GM12892 (cell line): ENCODE measurements around the gene NRCAM.

Source experiments
- DNase-seq: peaks from one replicate; pipeline ENCODE4 v3.0.0; 2011; ENCODE audit not compliant: insufficient read length
- FAIRE-seq: peaks from 2 replicates; lab custom pipeline; 2011; peaks lifted over from hg19 to GRCh38; lab: Jason Lieb, UNC
- POLR2A ChIP-seq: IDR thresholded peaks from 2 replicates; pipeline ENCODE4 v1.6.1; 2011; ENCODE audit warnings: low read depth, low read length, control low read depth
- POLR2AphosphoS5 ChIP-seq: IDR thresholded peaks from 2 replicates; pipeline ENCODE4 v1.6.1; 2011; ENCODE audit warnings: low read depth, low read length, control low read depth
- TAF1 ChIP-seq: IDR thresholded peaks from 2 replicates; pipeline ENCODE4 v1.6.1; 2011; ENCODE audit warnings: low read depth, mild to moderate bottlenecking, control low read depth, low read length, borderline replicate concordance

The NRCAM gene

GRCh38 chr7:108249453-108249852 lies 206.8 kb downstream of the NRCAM start:
- TF ChIP-seq POLR2AphosphoS5 (no peak), TAF1 (no peak), POLR2A (no peak)
- FAIRE-seq: no peak
- no peak for DNase-seq

GRCh38 chr7:108248821-108249220 lies 207.4 kb downstream of the NRCAM start:
- FAIRE-seq (no peak), DNase-seq (no peak)
- TF ChIP-seq POLR2AphosphoS5 (no peak), POLR2A (no peak), TAF1 (no peak)

GRCh38 chr7:108248418-108248817 lies 207.8 kb downstream of the NRCAM start:
- no peak for DNase-seq
- TF ChIP-seq POLR2A (no peak), POLR2AphosphoS5 (no peak), TAF1 (no peak)
- FAIRE-seq: no peak

GRCh38 chr7:108247614-108248013 lies 208.6 kb downstream of the NRCAM start:
- TF ChIP-seq TAF1 (no peak), POLR2AphosphoS5 (no peak), POLR2A (no peak)
- DNase-seq (no peak), FAIRE-seq (no peak)

- peak; percentile 68 for FAIRE-seq
- DNase-seq: no peak
- TF ChIP-seq POLR2AphosphoS5: no peak
- no peak for TF ChIP-seq TAF1
- no peak for TF ChIP-seq POLR2A
Measured at GRCh38 chr7:108246227-108246837, 209.9 kb downstream of the NRCAM start.

GRCh38 chr7:108245523-108246226 lies 210.6 kb downstream of the NRCAM start:
- DNase-seq (no peak), FAIRE-seq (peak; percentile 5)
- TF ChIP-seq POLR2AphosphoS5 (no peak), POLR2A (no peak), TAF1 (no peak)

GRCh38 chr7:108244110-108244509 lies 212.1 kb downstream of the NRCAM start:
- FAIRE-seq: no peak
- no peak for DNase-seq

GRCh38 chr7:108239501-108240225 lies 216.6 kb downstream of the NRCAM start:
- no peak for DNase-seq
- TF ChIP-seq POLR2A (no peak), POLR2AphosphoS5 (no peak), TAF1 (no peak)
- FAIRE-seq: no peak

More at GRCh38 chr7:108244110-108244509, 212.1 kb downstream of the NRCAM start:
- TF ChIP-seq POLR2AphosphoS5 (no peak), TAF1 (no peak), POLR2A (no peak)

- FAIRE-seq: no peak
Measured at GRCh38 chr7:108236681-108237415, 219.4 kb downstream of the NRCAM start.

GRCh38 chr7:108235451-108236061 lies 220.7 kb downstream of the NRCAM start:
- TF ChIP-seq POLR2A: no peak
- no peak for TF ChIP-seq POLR2AphosphoS5
- no peak for TF ChIP-seq TAF1
- DNase-seq (no peak), FAIRE-seq (peak; percentile 38)

More at GRCh38 chr7:108236681-108237415, 219.4 kb downstream of the NRCAM start:
- no peak for TF ChIP-seq TAF1
- TF ChIP-seq POLR2A: no peak
- TF ChIP-seq POLR2AphosphoS5: no peak
- no peak for DNase-seq

- no peak for FAIRE-seq
- no peak for DNase-seq
- TF ChIP-seq TAF1: no peak
- TF ChIP-seq POLR2A: no peak
- TF ChIP-seq POLR2AphosphoS5: no peak
Measured at GRCh38 chr7:108234971-108235450, 221.2 kb downstream of the NRCAM start.
